Measurements from ENCODE around the gene ATG10.
"Not testable (repeated sequence)": the region's sequence is repeated elsewhere in the genome, so short reads cannot be mapped to it uniquely, and the experiment has no call there.

ATG10 gene

GRCh38 chr5:81982172-81982685 is 10.4 kb downstream of the ATG10 start:
- DNase-seq (ENCODE audit: low spot score), result not testable (repeated sequence)

- not testable (repeated sequence) for DNase-seq (ENCODE audit: low spot score)
These were observed 11.3 kb downstream of the ATG10 start for GRCh38 chr5:81983148-81983547.

- not testable (repeated sequence) for DNase-seq (ENCODE audit: low spot score)
These were observed 11.7 kb downstream of the ATG10 start for GRCh38 chr5:81983563-81983962.

GRCh38 chr5:81986126-81986525 is 14.3 kb downstream of the ATG10 start:
- DNase-seq (ENCODE audit: low spot score), result no peak

GRCh38 chr5:81989204-81989603 is 17.4 kb downstream of the ATG10 start:
- no peak for DNase-seq (ENCODE audit: low spot score)

- peak; percentile 58 for DNase-seq (ENCODE audit: low spot score)
These were observed 22.9 kb downstream of the ATG10 start for GRCh38 chr5:81994679-81995078.

- DNase-seq (ENCODE audit: low spot score), result no peak
These were observed 23.6 kb downstream of the ATG10 start for GRCh38 chr5:81995407-81995806.

- DNase-seq (ENCODE audit: low spot score), result peak; percentile 55
These were observed 32.7 kb downstream of the ATG10 start for GRCh38 chr5:82004511-82004910.

- not testable (repeated sequence) for DNase-seq (ENCODE audit: low spot score)
These were observed 38.0 kb downstream of the ATG10 start for GRCh38 chr5:82009869-82010268.

GRCh38 chr5:82010696-82011095 is 38.9 kb downstream of the ATG10 start:
- no peak for DNase-seq (ENCODE audit: low spot score)

GRCh38 chr5:82011761-82012160 is 39.9 kb downstream of the ATG10 start:
- DNase-seq (ENCODE audit: low spot score), result peak; percentile 29

GRCh38 chr5:82014644-82015043 is 42.8 kb downstream of the ATG10 start:
- DNase-seq (ENCODE audit: low spot score), result not testable (repeated sequence)

- DNase-seq (ENCODE audit: low spot score), result peak; percentile 9
These were observed 46.6 kb downstream of the ATG10 start for GRCh38 chr5:82018462-82018861.

- no peak for DNase-seq (ENCODE audit: low spot score)
These were observed 47.7 kb downstream of the ATG10 start for GRCh38 chr5:82019342-82020138.

- no peak for DNase-seq (ENCODE audit: low spot score)
These were observed 50.7 kb downstream of the ATG10 start for GRCh38 chr5:82022499-82022898.

GRCh38 chr5:82023644-82024043 is 51.8 kb downstream of the ATG10 start:
- DNase-seq (ENCODE audit: low spot score), result no peak

GRCh38 chr5:82031220-82032119 is 59.6 kb downstream of the ATG10 start:
- no peak for DNase-seq (ENCODE audit: low spot score)

GRCh38 chr5:82042894-82043293 is 71.1 kb downstream of the ATG10 start:
- DNase-seq (ENCODE audit: low spot score), result not testable (repeated sequence)

- no peak for DNase-seq (ENCODE audit: low spot score)
These were observed 72.2 kb downstream of the ATG10 start for GRCh38 chr5:82044010-82044409.

GRCh38 chr5:82045554-82046275 is 73.9 kb downstream of the ATG10 start:
- DNase-seq (ENCODE audit: low spot score), result peak; percentile 18

GRCh38 chr5:82046276-82046647 is 74.4 kb downstream of the ATG10 start:
- DNase-seq (ENCODE audit: low spot score), result no peak

- no peak for DNase-seq (ENCODE audit: low spot score)
These were observed 79.1 kb downstream of the ATG10 start for GRCh38 chr5:82050955-82051354.
